Mesendoderm (in vitro differentiated cells): ENCODE measurements around the gene DMD.
"Not testable (repeated sequence)": the region's sequence is repeated elsewhere in the genome, so short reads cannot be mapped to it uniquely, and the experiment has no call there.

ENCODE experiments used
- DNase-seq: peaks from one replicate; pipeline ENCODE4 v3.0.0; 2013
- H2AK5ac ChIP-seq: 2 replicates; pipeline ENCODE4 v1.6.1; 2013; ENCODE audit warnings: low read length, inconsistent platforms
- H2BK120ac ChIP-seq: 2 replicates; pipeline ENCODE4 v1.6.1; 2013; ENCODE audit warnings: low read depth, mild to moderate bottlenecking, low read length, moderate library complexity, mixed read lengths
- H2BK15ac ChIP-seq: replicated peaks from 2 replicates; pipeline ENCODE4 v1.6.1; 2013; ENCODE audit warnings: low read depth, mild to moderate bottlenecking, moderate library complexity
- H2BK5ac ChIP-seq: 2 replicates; pipeline ENCODE4 v1.6.1; 2013; ENCODE audit warnings: low read length, inconsistent platforms
- H3K18ac ChIP-seq: 2 replicates; pipeline ENCODE4 v1.6.1; 2013; ENCODE audit warnings: mild to moderate bottlenecking, low read length, mixed read lengths
- H3K23ac ChIP-seq: one replicate; pipeline ENCODE4 v1.6.1; 2013; ENCODE audit warnings: low read length
- H3K27ac ChIP-seq: 2 replicates; pipeline ENCODE4 v1.5.1; 2013; ENCODE audit warnings: low read depth, mild to moderate bottlenecking, inconsistent platforms, low read length, moderate library complexity
- H3K27me3 ChIP-seq: 2 replicates; pipeline ENCODE4 v1.6.1; 2013; ENCODE audit warnings: low read length, control low read depth, mild to moderate bottlenecking, inconsistent platforms; ENCODE audit not compliant: insufficient read depth, poor library complexity
- H3K36me3 ChIP-seq: 2 replicates; pipeline ENCODE4 v1.6.1; 2013; ENCODE audit warnings: low read length, inconsistent platforms; ENCODE audit not compliant: control insufficient read depth, insufficient read depth
- H3K4ac ChIP-seq: one replicate; pipeline ENCODE4 v1.6.1; 2013; ENCODE audit warnings: low read depth, mild to moderate bottlenecking, low read length, moderate library complexity
- H3K4me1 ChIP-seq: 2 replicates; pipeline ENCODE4 v1.6.1; 2013; ENCODE audit warnings: low read depth, low read length, inconsistent platforms; ENCODE audit not compliant: control insufficient read depth
- H3K4me2 ChIP-seq: 2 replicates; pipeline ENCODE4 v1.6.1; 2013; ENCODE audit warnings: low read length
- H3K4me3 ChIP-seq: 2 replicates; pipeline ENCODE4 v1.5.1; 2013; ENCODE audit warnings: mild to moderate bottlenecking, low read length
- H3K56ac ChIP-seq: one replicate; pipeline ENCODE4 v1.6.1; 2013; ENCODE audit warnings: low read length
- H3K79me1 ChIP-seq: 2 replicates; pipeline ENCODE4 v1.6.1; 2013; ENCODE audit warnings: low read length, inconsistent platforms
- H3K79me2 ChIP-seq: 2 replicates; pipeline ENCODE4 v1.6.1; 2013; ENCODE audit warnings: mild to moderate bottlenecking, low read length; ENCODE audit not compliant: control insufficient read depth, insufficient read depth
- H3K9ac ChIP-seq: 2 replicates; pipeline ENCODE4 v1.6.1; 2013; ENCODE audit warnings: low read length, inconsistent platforms
- H4K5ac ChIP-seq: one replicate; pipeline ENCODE4 v1.6.1; 2013; ENCODE audit warnings: low read length
- H4K8ac ChIP-seq: one replicate; pipeline ENCODE4 v1.6.1; 2013; ENCODE audit warnings: low read depth, mild to moderate bottlenecking, control low read depth, low read length, moderate library complexity
- WGBS: extraction: QIAGEN DNeasy Blood & Tissue Kit; methylation state at CpG from one replicate; pipeline ENCODE4 v1.1.7; 2013; ENCODE audit warnings: low lambda C conversion rate, missing lambda C conversion rate; ENCODE audit not compliant: insufficient coverage; ENCODE audit errors: extremely low coverage; 5-methylcytosine and 5-hydroxymethylcytosine counted together

The DMD gene

DNA sequence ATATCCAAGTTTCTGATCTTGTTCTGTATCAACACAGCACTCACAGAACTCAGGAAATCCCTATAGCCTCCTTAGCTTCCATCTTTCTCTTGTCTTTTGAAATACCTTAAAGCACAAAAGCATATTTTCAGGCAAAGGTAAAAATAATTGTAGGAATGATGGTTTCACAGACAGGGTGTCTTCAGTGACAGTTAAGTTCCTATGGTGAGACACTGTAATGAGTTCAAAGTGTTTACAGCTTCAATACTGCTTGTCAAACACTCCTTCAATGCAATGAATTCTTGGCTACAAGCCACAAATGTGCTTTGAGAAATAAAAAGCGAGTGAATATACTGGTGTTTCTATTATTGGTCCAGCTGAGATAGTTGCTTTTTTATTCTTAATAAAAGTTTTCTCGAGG, 466.0 kb downstream of the DMD start:
- Histone ChIP-seq H3K27ac (no peak overlapping the region), H3K79me2 (no peaks in the 10 kb centered on the region), H3K4me3 (no peak overlapping the region), H2BK120ac (no peak overlapping the region), H3K27me3 (no peaks in the 10 kb centered on the region), H3K4me2 (no peak overlapping the region), H3K36me3 (no peaks in the 10 kb centered on the region), H2AK5ac (no peak overlapping the region), H3K4me1 (no peaks in the 10 kb centered on the region), H3K9ac (no peak overlapping the region), H4K8ac (no peak overlapping the region), H3K4ac (no peak overlapping the region), H3K79me1 (no peaks in the 10 kb centered on the region), H2BK15ac (no peak overlapping the region), H2BK5ac (no peak overlapping the region), H4K5ac (no peak overlapping the region), H3K56ac (no peak overlapping the region), H3K23ac (no peak overlapping the region), H3K18ac (no peak overlapping the region)
- WGBS = no CpG with 5 or more reads among the region's 2 CpGs
- no peak for DNase-seq

DNA sequence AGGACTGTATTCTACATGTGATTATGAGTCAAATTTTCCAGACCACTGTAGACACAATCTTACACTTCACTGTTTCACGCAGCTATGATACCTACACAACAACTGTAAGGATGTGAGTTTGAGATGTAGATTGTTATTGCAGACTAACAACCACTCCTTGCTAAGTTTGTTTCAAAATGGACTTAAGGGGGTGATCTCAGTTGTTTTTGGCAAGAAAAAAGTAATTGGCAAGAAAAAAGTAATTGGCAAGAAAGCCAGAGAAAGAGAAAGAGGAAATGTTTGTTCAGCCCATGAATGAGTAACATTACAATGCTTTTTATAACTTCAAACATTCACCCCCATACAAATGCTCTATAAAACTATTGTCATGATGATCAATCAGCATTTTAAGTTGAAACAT, 466.4 kb downstream of the DMD start:
- no peak overlapping the region for H3K56ac ChIP-seq
- H2AK5ac ChIP-seq = no peak overlapping the region
- H3K79me2 ChIP-seq = no peaks in the 10 kb centered on the region
- H3K18ac ChIP-seq = no peak overlapping the region
- no peak overlapping the region for H2BK120ac ChIP-seq
- H3K4ac ChIP-seq = no peak overlapping the region
- H4K8ac ChIP-seq = no peak overlapping the region
- WGBS = no CpG with 5 or more reads among the region's 1 CpG
- no peaks in the 10 kb centered on the region for H3K27me3 ChIP-seq
- no peak for DNase-seq
- H3K9ac ChIP-seq = no peak overlapping the region
- H2BK15ac ChIP-seq = no peak overlapping the region
- H3K79me1 ChIP-seq = no peaks in the 10 kb centered on the region
- H2BK5ac ChIP-seq = no peak overlapping the region
- H3K4me3 ChIP-seq = no peak overlapping the region
- H4K5ac ChIP-seq = no peak overlapping the region
- H3K4me2 ChIP-seq = no peak overlapping the region
- no peak overlapping the region for H3K27ac ChIP-seq
- H3K23ac ChIP-seq = no peak overlapping the region
- no peaks in the 10 kb centered on the region for H3K4me1 ChIP-seq
- no peaks in the 10 kb centered on the region for H3K36me3 ChIP-seq

DNA sequence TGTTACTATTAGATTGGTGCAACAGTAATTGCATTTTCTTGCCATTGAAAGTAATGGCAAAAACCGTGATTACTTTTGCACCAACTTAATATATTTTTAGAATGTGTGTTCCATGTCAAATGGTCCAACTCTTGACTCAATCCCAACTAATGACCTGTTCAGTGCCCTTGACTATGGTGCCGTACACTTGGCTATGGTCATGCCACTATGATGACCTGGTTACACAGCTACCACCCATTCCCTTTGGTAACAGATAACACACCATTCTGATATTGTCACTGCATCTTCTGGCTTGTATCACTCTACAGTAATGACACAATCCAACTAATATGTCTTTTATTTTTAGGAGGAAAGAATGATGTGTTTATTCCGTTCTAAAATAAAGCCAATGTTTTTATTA, 469.4 kb downstream of the DMD start:
- Histone ChIP-seq H4K5ac (no peak overlapping the region), H2BK5ac (no peak overlapping the region), H3K9ac (no peak overlapping the region), H3K23ac (no peak overlapping the region), H3K4me2 (no peak overlapping the region), H2AK5ac (no peak overlapping the region), H3K4me1 (no peaks in the 10 kb centered on the region), H3K4me3 (no peak overlapping the region), H4K8ac (no peak overlapping the region), H3K36me3 (no peaks in the 10 kb centered on the region), H2BK15ac (no peak overlapping the region), H3K79me2 (no peaks in the 10 kb centered on the region), H3K18ac (no peak overlapping the region), H3K4ac (no peak overlapping the region), H3K79me1 (no peaks in the 10 kb centered on the region), H3K27me3 (no peaks in the 10 kb centered on the region), H3K27ac (no peak overlapping the region), H2BK120ac (no peak overlapping the region), H3K56ac (no peak overlapping the region)
- no peak for DNase-seq
- no CpG with 5 or more reads among the region's 3 CpGs for WGBS

DNA sequence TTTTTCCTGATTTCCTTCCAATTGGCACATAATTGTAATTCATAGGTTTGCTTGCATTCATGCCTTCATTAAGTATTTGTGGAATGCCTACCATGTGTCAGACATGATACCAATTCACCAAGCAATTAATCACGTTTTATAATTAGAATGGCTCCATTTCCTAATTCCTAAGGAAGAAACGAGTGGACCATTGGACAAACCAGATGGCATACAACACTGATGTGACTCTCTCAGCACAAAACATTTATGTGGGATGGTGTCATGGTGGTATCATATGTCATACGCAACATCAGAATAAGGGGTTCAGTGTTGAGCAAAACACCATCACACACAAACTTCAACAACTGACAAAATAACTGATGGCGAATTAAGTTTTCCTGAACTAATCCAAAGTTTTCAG, 502.8 kb downstream of the DMD start:
- no peaks in the 10 kb centered on the region for H3K27me3 ChIP-seq
- no peaks in the 10 kb centered on the region for H3K79me2 ChIP-seq
- no peak overlapping the region for H2BK120ac ChIP-seq
- H3K4me2 ChIP-seq = no peak overlapping the region
- no peak for DNase-seq
- H3K18ac ChIP-seq = no peak overlapping the region
- no peaks in the 10 kb centered on the region for H3K4me1 ChIP-seq
- H3K23ac ChIP-seq = no peak overlapping the region
- no peak overlapping the region for H3K56ac ChIP-seq
- H2BK5ac ChIP-seq = no peak overlapping the region
- no peak overlapping the region for H2BK15ac ChIP-seq
- no peak overlapping the region for H2AK5ac ChIP-seq
- no CpG with 5 or more reads among the region's 4 CpGs for WGBS
- H3K4ac ChIP-seq = no peak overlapping the region
- no peak overlapping the region for H3K27ac ChIP-seq
- H4K5ac ChIP-seq = no peak overlapping the region
- no peaks in the 10 kb centered on the region for H3K79me1 ChIP-seq
- H3K36me3 ChIP-seq = no peaks in the 10 kb centered on the region
- no peak overlapping the region for H4K8ac ChIP-seq
- no peak overlapping the region for H3K9ac ChIP-seq
- H3K4me3 ChIP-seq = no peak overlapping the region

DNA sequence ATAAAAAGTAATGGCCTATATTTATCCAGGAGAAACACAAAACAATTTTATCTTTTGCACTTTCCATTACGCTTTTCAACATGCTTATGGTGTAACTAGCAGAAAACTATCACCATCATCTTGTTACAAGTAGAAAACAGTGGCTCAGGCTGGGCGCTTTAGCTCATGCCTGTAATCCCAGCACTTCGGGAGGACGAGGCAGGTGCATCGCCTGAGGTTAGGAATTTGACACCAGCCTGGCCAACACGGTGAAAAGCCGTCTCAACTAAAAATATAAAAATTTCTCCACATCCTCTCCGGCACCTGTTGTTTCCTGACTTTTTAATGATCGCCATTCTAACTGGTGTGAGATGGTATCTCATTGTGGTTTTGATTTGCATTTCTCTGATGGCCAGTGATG, 506.0 kb downstream of the DMD start:
- not testable (repeated sequence) for H2BK5ac ChIP-seq, DNase-seq, H2AK5ac ChIP-seq, H3K9ac ChIP-seq, H3K79me2 ChIP-seq, H3K23ac ChIP-seq, H3K79me1 ChIP-seq, H2BK120ac ChIP-seq, H3K27ac ChIP-seq, H3K56ac ChIP-seq, H3K4me2 ChIP-seq, H3K4ac ChIP-seq, H4K8ac ChIP-seq, H3K18ac ChIP-seq, H4K5ac ChIP-seq, H3K36me3 ChIP-seq, H3K4me1 ChIP-seq, H2BK15ac ChIP-seq, H3K4me3 ChIP-seq, H3K27me3 ChIP-seq
- WGBS = no CpG with 5 or more reads among the region's 9 CpGs

DNA sequence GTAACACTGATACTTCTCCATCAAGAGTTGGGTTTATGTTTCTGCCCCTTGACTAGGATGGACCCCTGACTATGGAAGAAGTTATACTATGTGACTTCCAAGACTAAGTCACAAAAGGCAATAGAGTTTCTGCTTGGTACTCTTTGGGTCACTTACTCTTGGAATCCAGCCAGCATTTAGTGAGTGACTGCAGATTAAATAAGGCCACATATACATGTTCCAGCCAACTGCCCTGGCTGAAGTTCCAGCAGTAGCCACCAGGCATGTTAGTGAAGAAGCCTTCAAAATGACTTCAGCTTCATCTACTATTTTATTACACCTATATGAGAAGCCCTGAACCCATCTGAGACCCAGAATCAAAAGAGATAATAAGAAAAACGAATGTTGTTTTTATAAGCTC, 524.0 kb downstream of the DMD start:
- Histone ChIP-seq H2AK5ac (no peak overlapping the region), H2BK5ac (no peak overlapping the region)
- no CpG with 5 or more reads among the region's 1 CpG for WGBS

More for the DNA sequence above, 524.0 kb downstream of the DMD start:
- Histone ChIP-seq H4K8ac (no peak overlapping the region), H2BK15ac (no peak overlapping the region), H3K27ac (no peak overlapping the region), H3K79me1 (no peaks in the 10 kb centered on the region), H3K4ac (no peak overlapping the region), H3K56ac (no peak overlapping the region), H3K18ac (no peak overlapping the region), H3K23ac (no peak overlapping the region), H2BK120ac (no peak overlapping the region), H3K4me3 (no peak overlapping the region), H3K27me3 (no peaks in the 10 kb centered on the region), H3K79me2 (no peaks in the 10 kb centered on the region), H3K36me3 (no peaks in the 10 kb centered on the region), H3K4me2 (no peak overlapping the region), H3K9ac (no peak overlapping the region), H3K4me1 (no peaks in the 10 kb centered on the region), H4K5ac (no peak overlapping the region)
- DNase-seq = peak; percentile 7
